Astrocyte (in vitro differentiated cells and primary cell): ENCODE results near the gene RAX2. TPM values are rescaled to one million over a fixed set of nuclear protein-coding genes. Genes with fewer than 3 reads are reported as not detected.
A peak's percentile ranks its signal among the peaks of the same experiment; 100 is the strongest.

Source experiments
- DNase-seq: peaks from one replicate; pipeline ENCODE4 v3.0.0-alpha.2; 2010; ENCODE audit warnings: low read depth
- FAIRE-seq: peaks from 2 replicates; lab custom pipeline; 2011; peaks lifted over from hg19 to GRCh38; lab: Jason Lieb, UNC
- H2AFZ ChIP-seq: 2 replicates; pipeline ENCODE4 v1.6.0; 2012; ENCODE audit warnings: low read depth, low read length, inconsistent platforms
- H3K27ac ChIP-seq: 2 replicates; pipeline ENCODE4 v1.5.1; 2011; ENCODE audit warnings: low read depth, low read length, inconsistent platforms
- H3K27me3 ChIP-seq: 2 replicates; pipeline ENCODE4 v1.6.0; 2011; ENCODE audit warnings: low read length, inconsistent platforms; ENCODE audit not compliant: insufficient read depth
- H3K36me3 ChIP-seq: 2 replicates; pipeline ENCODE4 v1.5.1; 2011; ENCODE audit warnings: low read length, inconsistent platforms; ENCODE audit not compliant: insufficient read depth
- H3K4me1 ChIP-seq: 2 replicates; pipeline ENCODE4 v1.5.1; 2011; ENCODE audit warnings: low read length, inconsistent platforms; ENCODE audit not compliant: insufficient read depth
- H3K4me2 ChIP-seq: 2 replicates; pipeline ENCODE4 v1.6.0; 2012; ENCODE audit warnings: low read length, inconsistent platforms
- H3K4me3 ChIP-seq: 2 replicates; pipeline ENCODE4 v1.5.1; 2011; ENCODE audit warnings: low read depth, mild to moderate bottlenecking, low read length, inconsistent platforms; ENCODE audit not compliant: insufficient read depth
- H3K79me2 ChIP-seq: 2 replicates; pipeline ENCODE4 v1.6.0; 2012; ENCODE audit warnings: mild to moderate bottlenecking, low read length, inconsistent platforms; ENCODE audit not compliant: insufficient read depth
- H3K9ac ChIP-seq: 2 replicates; pipeline ENCODE4 v1.6.0; 2012; ENCODE audit warnings: mild to moderate bottlenecking, low read length, inconsistent platforms
- H3K9me3 ChIP-seq: 2 replicates; pipeline ENCODE4 v1.5.1; 2012; ENCODE audit warnings: low read depth, mild to moderate bottlenecking, low read length, inconsistent platforms; ENCODE audit not compliant: insufficient read depth
- H4K20me1 ChIP-seq: 2 replicates; pipeline ENCODE4 v1.6.0; 2012; ENCODE audit warnings: low read length, inconsistent platforms; ENCODE audit not compliant: insufficient read depth
- H3K27ac Mint-ChIP-seq: one replicate; pipeline ENCODE4 v1.8.0; 2021; ENCODE audit warnings: mild to moderate bottlenecking, mixed read lengths; ENCODE audit not compliant: unreplicated experiment
- H3K27me3 Mint-ChIP-seq: one replicate; pipeline ENCODE4 v1.8.0; 2021; ENCODE audit warnings: low read depth, mixed read lengths; ENCODE audit not compliant: unreplicated experiment
- H3K36me3 Mint-ChIP-seq: one replicate; pipeline ENCODE4 v1.8.0; 2021; ENCODE audit warnings: low read depth, mixed read lengths; ENCODE audit not compliant: unreplicated experiment
- H3K4me1 Mint-ChIP-seq: one replicate; pipeline ENCODE4 v1.8.0; 2021; ENCODE audit warnings: low read depth, mixed read lengths; ENCODE audit not compliant: unreplicated experiment
- H3K4me3 Mint-ChIP-seq: one replicate; pipeline ENCODE4 v1.8.0; 2021; ENCODE audit warnings: mild to moderate bottlenecking, moderate library complexity, mixed read lengths; ENCODE audit not compliant: unreplicated experiment
- H3K9me3 Mint-ChIP-seq: one replicate; pipeline ENCODE4 v1.8.0; 2021; ENCODE audit warnings: mild to moderate bottlenecking, mixed read lengths; ENCODE audit not compliant: unreplicated experiment
- EZH2 ChIP-seq: IDR thresholded peaks from 2 replicates; pipeline ENCODE4 v1.6.1; 2012; ENCODE audit warnings: mild to moderate bottlenecking, low read length, inconsistent platforms; ENCODE audit not compliant: insufficient read depth
- total RNA-seq: library from RNA; stranded (reverse); gene quantifications from 2 replicates; pipeline ENCODE4 v1.2.1, GENCODE V29; 2021
- TF ChIP-seq, protein P1 (sequence below): IDR thresholded peaks from 2 replicates; pipeline ENCODE4 v1.5.1; 2011; ENCODE audit warnings: low read depth, mild to moderate bottlenecking, inconsistent platforms, low read length, moderate library complexity; ENCODE audit not compliant: insufficient read depth

Gene RAX2
- total RNA-seq, 1 donor from 2014 or later, result not detected

DNA sequence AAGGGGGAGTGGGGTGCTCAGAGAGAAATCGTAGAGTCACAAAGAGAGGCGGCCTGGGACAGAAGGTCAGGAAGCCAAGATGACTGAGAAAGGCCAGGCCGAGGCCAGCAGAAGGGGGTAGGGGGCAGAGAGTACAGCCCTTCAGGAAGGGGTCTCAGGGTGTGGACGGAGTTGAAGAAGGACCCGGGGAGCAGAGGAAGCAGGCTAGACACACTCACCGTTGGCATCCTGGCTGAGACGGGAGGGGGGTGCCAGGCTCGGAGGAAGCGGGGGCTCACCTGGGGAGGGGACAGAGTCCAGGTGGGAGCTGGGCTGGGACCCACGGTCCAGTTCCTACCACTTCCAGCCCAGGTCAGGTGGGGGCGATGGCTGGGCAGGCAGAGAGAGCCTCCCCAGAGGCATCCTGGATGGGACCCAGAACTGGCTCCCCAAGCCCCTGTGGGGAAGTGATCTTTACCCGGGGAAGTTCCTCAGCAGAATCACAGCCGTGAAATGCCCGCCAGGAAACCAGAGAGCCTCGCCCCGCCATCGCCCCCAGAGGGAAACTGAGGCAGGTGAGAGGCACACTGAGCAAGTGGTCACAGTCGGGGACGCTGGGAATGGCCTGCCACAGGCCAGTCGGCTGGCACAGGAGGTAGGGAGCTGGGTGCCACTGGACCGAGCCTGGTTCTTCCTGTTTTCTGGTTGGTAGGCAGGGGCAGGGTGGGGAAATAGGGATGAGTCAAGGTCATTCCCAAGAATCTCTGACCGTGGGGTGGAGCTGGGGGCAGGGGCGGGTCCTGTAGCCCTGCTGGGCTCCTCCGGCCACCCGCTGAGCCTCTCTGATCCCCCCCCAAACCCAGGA lies 12.8 kb upstream of the RAX2 start:
- Histone ChIP-seq H2AFZ (no peak overlapping the region), H3K4me1 (no peaks in the 10 kb centered on the region), H3K79me2 (no peaks in the 10 kb centered on the region), H3K27ac (no peak overlapping the region), H3K36me3 (no peaks in the 10 kb centered on the region), H3K4me2 (no peak overlapping the region), H3K27me3 (peaks cover 7% of the 10 kb centered on the region), H3K9me3 (peaks cover 22% of the 10 kb centered on the region), H4K20me1 (no peaks in the 10 kb centered on the region), H3K9ac (no peak overlapping the region), H3K4me3 (no peak overlapping the region)
- peaks cover 22% of the 10 kb centered on the region for H3K9me3 Mint-ChIP-seq
- no peak overlapping the region for H3K27ac Mint-ChIP-seq
- FAIRE-seq (no peak), DNase-seq (no peak)
- H3K4me3 Mint-ChIP-seq, result peak overlapping the region; percentile 47
- peaks cover 9% of the 10 kb centered on the region for H3K36me3 Mint-ChIP-seq
- no peaks in the 10 kb centered on the region for H3K4me1 Mint-ChIP-seq
- peaks cover 20% of the 10 kb centered on the region for H3K27me3 Mint-ChIP-seq
- TF ChIP-seq, protein P1, sequence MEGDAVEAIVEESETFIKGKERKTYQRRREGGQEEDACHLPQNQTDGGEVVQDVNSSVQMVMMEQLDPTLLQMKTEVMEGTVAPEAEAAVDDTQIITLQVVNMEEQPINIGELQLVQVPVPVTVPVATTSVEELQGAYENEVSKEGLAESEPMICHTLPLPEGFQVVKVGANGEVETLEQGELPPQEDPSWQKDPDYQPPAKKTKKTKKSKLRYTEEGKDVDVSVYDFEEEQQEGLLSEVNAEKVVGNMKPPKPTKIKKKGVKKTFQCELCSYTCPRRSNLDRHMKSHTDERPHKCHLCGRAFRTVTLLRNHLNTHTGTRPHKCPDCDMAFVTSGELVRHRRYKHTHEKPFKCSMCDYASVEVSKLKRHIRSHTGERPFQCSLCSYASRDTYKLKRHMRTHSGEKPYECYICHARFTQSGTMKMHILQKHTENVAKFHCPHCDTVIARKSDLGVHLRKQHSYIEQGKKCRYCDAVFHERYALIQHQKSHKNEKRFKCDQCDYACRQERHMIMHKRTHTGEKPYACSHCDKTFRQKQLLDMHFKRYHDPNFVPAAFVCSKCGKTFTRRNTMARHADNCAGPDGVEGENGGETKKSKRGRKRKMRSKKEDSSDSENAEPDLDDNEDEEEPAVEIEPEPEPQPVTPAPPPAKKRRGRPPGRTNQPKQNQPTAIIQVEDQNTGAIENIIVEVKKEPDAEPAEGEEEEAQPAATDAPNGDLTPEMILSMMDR, result no peak
- no peak for TF ChIP-seq EZH2

- Mint-ChIP-seq H3K27ac (no peak overlapping the region), H3K36me3 (peaks cover 9% of the 10 kb centered on the region), H3K4me1 (no peaks in the 10 kb centered on the region), H3K4me3 (no peak overlapping the region), H3K27me3 (peaks cover 11% of the 10 kb centered on the region), H3K9me3 (peaks cover 21% of the 10 kb centered on the region)
- DNase-seq (no peak), FAIRE-seq (no peak)
- Histone ChIP-seq H3K4me3 (no peak overlapping the region), H3K9me3 (peaks cover 22% of the 10 kb centered on the region), H3K9ac (no peak overlapping the region), H3K27ac (no peak overlapping the region), H3K4me2 (no peak overlapping the region), H3K36me3 (no peaks in the 10 kb centered on the region), H3K79me2 (no peaks in the 10 kb centered on the region), H4K20me1 (no peaks in the 10 kb centered on the region), H2AFZ (no peak overlapping the region), H3K27me3 (peaks cover 7% of the 10 kb centered on the region), H3K4me1 (no peaks in the 10 kb centered on the region)
- no peak for TF ChIP-seq EZH2
- TF ChIP-seq, protein P1, result no peak
Observed at GRCh38 chr19:3783660-3784584, 11.9 kb upstream of the RAX2 start.
